Vagina (tissue), 2 donors: Measurements from ENCODE around the gene CIAO3.
A peak's percentile ranks its signal among the peaks of the same experiment; 100 is the strongest.
"Not testable (repeated sequence)": the region's sequence is repeated elsewhere in the genome, so short reads cannot be mapped to it uniquely, and the experiment has no call there.

Experiments
- CTCF ChIP-seq, 3 experiments: fragments of 450-650 bp in 2 of 3; fragments of 200-600 bp in 1 of 3; sonication (generic) in 1 of 3; IDR thresholded peaks; one replicate each; pipeline ENCODE4 v1.5.1; 2017 to 2019; ENCODE audit warnings: antibody characterized with exemption in 3 of 3, mild to moderate bottlenecking in 2 of 3, moderate library complexity in 2 of 3
- POLR2A ChIP-seq, 2 donors: fragments of 450-650 bp; IDR thresholded peaks; one replicate each; pipeline ENCODE4 v1.6.1; 2017; ENCODE audit warnings: antibody characterized with exemption in 2 of 2, mild to moderate bottlenecking in 2 of 2, moderate library complexity in 2 of 2

GRCh38 chr16:712740-713250 lies 28.0 kb downstream of the CIAO3 start:
- peak in 1 of 3 experiments; percentile 9 for TF ChIP-seq CTCF (IDR thresholded peaks at IDR 0.05)
- not testable (repeated sequence) for TF ChIP-seq POLR2A (IDR thresholded peaks at IDR 0.05)
